NK-92 treated with Interleukin-12 subunit alpha and Interleukin-12 subunit beta, amount 100 ng/mL, for 24 hours (cell line): Measurements from ENCODE around the gene COMMD1.
"Not testable (repeated sequence)": the region's sequence is repeated elsewhere in the genome, so short reads cannot be mapped to it uniquely, and the experiment has no call there.

Source experiments
- DNase-seq: peaks from one replicate; lab custom pipeline; 2025; lab: John Stamatoyannopoulos, UW

COMMD1 gene

DNA sequence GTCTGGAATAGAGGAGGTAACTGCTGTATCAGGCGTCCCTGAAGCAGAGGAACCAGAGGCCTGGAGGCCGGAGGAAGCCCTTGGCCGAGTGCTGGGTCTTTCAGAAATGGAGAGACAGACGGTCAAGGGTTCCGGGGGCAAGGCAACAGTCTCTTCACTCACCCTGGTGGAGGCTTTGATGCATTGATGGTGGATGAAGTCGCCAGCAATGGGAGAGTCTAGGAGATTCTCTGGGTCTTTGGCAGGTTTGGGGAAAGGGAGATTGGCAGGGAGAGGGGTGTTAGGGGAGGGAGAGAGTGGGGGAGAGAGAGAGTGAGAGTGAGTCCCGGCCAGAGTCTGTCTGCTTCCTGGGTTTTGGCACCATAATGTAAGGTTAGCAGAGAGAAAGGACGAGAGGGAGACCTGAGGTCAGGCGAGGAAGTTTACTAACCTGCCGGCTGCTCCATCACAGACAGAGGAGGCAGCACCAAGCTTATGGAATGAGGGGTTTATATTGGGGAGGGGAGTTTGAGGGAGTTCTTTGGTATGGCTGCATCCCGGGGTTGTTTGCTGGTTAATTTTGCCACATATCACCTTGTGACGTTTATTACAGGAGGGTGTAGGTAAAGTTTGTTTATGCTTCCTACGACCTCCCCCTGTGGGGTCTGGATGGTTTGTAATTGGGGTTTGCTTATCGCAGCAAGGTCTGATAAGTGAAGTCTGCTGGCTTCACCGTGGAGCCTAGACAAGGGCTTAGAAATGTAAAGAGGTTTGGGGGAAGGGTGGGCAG, 19.6 kb downstream of the COMMD1 start:
- no peak for DNase-seq

DNA sequence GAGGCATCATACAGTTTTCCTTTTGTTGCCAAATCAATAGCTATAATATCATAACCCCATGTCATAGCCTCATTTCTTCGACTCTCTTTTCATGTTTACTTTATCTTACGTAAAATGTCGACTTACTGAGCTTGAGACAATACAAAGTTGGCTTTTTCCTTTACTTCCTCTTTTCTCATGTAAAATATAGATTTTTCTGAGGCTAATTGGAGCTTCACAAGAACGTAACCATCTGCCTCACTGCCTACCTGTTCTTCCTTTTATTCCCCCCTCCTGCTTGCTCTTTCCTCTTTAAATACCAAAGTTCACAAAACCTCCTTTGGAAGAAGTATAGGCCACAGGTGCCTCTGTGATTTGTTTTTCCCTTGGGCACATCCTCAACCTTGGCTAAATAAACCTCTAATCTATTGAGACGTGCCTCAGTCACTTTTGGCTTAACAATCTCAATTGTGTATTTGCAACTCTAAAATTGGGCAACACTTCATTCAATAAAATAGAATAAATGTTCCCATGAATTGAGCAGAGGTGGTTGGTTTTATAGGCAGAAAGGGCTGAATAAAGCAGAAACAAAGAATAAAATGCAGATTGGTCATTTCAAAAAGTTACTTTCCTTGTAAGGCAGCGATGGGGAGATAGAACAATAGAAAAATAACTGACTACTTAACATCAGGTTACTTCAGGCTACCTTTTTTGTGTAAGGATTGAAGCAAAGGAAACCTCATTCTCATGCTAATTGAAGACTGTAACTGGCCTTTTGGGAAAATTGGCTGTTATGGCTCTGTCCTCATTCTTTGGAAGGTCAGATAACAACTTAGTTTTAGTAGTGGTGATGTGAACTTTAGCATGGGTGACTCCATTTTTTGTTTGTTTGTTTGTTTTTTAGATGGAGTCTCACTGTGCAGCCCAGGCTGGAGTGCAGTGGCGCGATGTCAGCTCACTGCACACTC, 21.3 kb downstream of the COMMD1 start:
- DNase-seq: no peak

DNA sequence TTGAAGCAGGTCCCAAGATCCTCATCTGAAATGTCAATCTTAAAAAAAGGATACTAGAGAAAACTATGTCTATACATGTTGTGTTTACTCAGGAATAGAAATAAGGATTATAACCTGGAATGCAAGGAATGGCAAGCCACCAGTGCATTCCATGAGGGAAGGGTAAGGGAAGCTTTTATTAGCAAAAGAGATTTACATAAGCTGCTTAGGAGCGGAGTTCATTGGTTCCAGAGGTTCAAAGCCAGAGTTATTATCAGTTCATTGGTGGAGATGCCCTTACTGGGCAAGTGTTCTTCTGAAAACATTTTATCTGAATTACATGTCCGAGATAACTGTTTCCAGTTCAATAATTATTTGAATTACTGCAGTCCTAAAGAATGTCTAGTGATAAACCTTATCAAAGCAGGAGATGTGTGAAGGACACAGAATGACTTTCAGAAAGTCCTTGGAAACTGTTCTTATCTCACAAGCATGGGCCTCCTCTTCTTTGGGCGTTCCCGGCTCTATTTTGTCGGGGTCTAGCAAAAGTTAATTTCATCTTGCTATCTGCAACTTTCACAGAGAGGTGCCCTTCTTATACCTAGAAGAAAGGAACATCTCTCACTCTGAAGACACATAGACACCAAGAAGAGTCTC, 23.5 kb downstream of the COMMD1 start:
- no peak for DNase-seq

DNA sequence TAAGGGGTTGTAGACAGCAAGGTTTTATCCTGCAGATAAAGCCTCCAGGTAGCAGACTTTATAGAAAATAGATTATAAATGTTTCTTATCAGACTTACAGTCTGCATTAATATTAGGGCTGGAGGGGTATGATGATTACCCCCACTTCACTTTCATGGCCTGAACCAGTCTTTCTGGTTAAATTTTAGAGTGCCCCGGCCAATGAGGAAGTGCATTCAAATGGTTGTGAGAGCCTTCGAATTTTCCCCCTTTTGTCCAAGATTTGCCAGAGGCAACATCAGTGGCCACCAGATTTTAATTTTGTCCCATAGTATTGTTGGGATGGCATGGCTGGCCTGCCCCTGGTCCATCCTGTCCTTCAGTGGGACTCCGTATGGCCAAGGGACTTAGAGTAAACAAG, 31.6 kb downstream of the COMMD1 start:
- no peak for DNase-seq

DNA sequence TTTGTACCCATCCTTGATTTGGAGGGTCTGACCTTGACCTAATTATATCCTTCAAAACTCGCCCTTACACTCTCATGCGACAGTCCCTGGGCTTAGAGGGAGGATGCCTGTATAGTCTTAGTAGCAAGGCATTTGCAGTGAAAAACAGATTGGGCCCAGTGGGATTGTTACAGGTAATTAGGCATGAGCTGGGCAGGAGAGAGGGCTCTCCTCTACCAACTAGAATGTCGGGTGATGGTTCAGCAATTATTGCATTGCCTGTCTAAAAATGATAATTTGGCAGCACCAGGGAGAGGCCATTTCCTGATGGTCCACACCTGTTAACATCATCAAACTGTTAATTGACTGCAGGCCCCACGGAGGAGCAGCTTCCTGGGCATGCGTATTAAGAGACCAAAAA, 32.4 kb downstream of the COMMD1 start:
- DNase-seq: no peak

DNA sequence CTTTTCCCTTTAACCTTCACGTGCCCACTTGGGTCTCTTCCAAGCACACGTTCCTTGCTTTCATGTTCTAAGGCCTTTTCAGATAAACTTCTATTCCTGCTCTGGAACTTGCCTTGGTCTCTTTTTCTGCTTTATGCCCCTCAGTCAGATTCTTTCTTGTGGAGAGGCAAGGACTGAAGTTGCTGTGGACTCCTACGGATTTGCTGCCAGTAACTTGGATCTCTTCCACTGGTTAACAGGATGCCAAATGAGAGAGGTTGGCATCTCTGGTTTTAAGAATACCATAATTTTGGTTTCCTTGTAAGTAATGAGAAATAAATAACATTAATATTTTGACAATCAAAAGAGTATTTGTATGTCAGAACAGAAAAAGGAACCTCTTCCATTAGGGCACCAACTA, 33.0 kb downstream of the COMMD1 start:
- no peak for DNase-seq

DNA sequence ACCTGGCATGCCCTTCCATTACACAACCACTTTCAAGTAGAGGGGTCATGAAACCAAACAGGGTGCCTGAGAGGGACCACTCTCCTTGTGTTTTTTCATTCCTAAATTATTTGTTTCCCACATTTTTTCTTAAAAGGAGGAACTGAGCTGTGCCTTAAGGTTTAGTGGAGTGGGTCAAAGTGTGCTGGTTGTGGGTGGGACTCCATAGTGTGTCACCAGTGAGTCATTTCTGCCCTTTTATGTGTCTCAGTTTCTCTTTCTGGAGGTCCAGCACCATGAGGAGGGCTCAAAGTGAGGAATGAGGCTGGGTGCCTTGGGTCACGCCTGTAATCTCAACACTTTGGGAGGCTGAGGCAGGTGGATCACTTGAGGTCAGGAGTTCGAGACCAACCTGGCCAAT, 37.8 kb downstream of the COMMD1 start:
- no peak for DNase-seq

DNA sequence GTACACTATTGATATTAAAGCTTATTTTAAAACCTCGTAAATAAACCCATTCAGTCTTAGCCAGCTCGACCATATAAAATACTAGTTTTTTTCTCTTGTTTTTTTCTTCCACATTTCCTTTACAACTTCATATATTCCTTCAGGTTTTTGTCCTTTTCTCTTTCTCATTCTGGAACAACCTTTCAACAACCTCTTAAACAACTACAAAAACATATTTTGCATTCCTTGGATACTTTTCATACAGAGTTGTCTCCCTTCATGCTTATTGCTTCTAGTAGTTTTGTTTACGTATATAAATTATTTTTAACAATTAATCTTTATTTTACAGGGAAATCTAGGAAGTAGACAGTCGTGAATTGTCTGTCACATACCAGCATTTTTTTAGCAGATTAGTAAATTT, 41.2 kb downstream of the COMMD1 start:
- no peak for DNase-seq

DNA sequence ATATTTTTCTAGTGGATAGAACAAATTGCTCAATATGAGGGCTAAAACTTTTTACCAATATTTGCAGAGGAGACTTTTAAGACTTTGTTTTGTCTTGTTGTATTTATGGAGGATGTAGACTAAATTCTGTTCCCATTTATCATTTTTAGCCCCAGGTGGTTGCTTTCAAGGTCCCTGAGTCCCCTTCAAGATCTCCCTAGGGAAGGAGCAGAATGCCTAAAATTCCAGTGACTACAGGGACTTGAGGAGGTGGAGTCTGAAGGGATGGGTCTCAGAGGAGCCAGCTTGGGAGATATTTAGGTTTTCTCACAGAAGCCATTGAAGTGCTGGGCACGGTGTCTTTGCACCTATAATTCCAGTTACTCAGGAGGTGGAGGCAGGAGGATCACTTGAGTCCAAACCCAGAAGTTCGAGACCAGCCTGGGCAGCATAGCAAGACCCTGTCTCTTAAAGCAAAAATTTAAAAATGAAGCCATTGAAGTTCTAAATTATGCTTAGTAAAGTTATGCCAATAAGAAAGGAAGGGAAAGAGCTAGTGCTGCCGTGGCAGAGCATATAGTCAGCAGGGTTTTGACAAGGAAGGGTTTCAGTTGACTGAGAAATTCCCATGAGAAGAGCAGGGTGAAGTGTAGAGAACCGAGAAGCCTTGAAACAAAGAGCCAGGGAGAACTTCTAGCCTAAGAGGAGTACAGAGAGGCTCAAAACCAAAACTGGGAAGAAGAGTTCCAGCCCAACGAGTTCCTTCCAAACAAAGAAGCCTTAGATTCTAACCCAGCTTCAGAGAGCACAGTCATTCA, 43.4 kb downstream of the COMMD1 start:
- no peak for DNase-seq

DNA sequence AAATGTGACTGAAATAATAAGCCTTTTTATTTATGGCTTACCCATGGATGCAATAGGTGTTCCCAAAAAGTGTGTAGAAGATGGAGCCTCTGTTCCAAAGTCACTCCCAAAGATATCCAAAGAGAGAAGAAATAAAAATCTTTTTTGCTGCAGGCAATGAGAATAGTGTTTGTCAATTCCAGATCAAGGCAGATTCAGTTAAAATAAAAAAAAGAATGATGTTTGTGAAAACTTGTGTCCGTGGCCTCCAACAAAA, 43.9 kb downstream of the COMMD1 start:
- no peak for DNase-seq

DNA sequence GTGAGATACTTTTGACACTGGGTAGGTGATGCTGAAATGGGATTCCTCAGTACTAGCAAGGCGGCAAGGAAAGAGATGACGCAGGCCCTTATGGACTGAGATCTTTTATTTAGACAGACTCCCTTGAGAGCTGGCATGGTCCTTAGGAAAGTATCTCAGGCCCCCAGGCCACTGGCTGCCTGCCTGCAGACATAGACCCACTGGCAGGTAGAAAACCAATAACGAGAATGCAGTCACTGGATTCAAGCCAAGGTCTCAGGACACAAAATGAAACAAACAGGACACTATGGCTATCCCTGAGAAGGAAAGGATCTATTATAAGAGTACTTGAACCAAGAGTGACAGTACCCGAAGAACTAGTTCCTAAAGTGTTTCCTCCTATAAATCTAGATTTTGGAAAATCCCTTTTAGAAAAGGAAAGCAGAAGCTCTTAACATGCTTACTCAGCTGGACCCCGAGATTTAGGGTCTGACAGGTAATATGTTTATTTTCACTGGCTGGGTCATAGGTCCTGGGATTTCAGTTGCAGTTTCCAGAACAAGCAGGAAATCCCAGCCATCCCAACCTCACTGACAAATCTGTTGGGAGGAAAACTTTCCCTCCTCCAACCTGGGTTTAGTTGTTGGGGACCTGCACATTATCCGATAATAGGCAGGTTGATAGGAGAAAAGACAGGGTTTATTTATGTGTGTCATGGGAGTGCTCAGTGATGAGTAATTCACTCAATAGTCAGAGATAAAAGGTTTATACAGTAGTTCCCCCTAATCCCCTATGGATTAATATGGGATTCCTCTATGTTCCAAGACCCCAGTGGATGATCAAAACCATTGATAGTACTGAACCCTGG, 44.5 kb downstream of the COMMD1 start:
- DNase-seq: no peak

DNA sequence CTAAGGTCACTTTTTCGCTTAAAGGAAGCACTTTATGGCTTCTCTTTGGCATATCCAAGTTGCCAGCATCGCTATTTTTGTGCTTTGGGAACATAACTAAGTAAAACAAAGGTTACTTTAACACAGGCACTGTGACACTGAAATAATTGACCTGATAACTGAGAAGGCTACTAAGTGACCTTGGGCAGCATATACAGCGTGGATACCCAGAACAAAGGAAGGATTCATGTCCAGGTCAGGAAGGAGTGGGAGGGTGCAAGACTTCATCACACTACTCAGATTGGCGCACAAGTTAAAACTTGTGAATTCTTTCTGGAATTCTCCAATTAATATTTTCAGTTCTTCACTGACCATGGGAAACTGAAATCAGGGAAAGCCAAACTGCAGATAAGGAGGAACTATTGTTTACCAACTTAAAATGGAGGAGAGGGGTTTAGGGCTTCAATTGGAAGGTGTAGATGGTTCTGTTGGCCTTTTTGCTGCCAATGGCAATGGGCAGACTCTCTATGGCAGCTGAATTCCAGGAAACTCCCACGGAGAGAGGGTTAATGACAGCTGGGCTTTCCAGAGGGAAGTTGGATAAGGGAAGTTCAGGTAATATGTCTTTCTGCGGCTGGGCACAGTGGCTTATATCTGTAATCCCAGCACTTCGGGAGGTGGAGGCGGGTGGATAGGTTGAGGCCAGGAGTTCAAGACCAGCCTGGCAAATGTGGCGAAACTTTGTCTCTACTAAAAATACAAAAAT, 45.3 kb downstream of the COMMD1 start:
- no peak for DNase-seq

DNA sequence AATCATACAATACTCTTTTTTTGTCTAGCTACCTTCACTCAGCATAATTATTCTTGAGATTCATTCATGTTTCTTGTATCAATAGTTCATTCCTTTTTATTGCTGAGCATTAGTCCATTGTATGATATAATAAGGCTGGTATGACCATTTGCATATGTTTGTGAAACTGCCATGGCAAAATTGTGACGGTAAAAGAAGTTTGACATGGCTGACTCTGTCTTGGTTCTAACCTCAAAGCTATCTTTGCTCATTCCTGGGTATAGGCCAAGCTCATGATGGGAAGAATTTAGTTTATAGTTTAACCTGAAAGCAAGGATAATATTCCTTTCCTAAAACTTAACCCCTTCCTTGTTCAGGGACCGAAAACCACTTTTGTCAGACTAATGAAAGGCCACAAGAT, 46.4 kb downstream of the COMMD1 start:
- no peak for DNase-seq

DNA sequence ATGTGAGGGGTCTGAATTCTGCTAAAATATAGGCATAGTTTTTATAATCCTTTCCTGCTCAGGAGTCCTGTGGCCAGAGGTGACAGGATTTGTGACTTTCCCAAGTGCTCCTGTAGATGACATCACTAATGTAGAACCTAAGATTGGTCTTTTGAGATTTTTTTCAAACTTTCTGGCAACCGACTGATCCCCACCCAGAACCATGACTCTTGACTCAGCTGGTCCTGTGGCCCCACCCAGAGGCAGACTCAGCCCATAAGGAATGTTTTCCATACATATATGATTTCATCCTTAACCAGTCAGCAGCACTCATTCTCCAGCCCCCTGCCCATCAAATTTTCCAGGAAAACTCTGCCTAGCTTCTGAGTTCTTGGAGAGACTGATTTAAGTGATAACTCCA, 46.8 kb downstream of the COMMD1 start:
- no peak for DNase-seq

DNA sequence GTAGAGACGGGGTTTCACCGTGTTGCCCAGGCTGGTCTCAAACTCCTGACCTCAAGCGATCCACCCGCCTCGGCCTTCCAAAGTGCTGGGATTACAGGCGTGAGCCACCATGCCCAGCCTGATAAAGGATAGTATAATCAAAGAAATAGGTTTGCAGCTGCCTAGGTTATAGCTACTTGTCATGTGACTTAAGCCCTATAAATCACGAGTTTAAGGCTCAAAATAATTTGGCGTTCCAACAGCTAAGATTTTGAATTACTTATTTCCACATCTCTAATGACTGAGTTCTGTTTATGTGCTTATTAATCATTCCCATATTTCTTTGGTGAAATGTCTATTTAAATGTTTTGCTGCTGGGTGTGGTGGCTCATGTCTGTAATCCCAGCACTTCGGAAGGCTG, 49.4 kb downstream of the COMMD1 start:
- not testable (repeated sequence) for DNase-seq

DNA sequence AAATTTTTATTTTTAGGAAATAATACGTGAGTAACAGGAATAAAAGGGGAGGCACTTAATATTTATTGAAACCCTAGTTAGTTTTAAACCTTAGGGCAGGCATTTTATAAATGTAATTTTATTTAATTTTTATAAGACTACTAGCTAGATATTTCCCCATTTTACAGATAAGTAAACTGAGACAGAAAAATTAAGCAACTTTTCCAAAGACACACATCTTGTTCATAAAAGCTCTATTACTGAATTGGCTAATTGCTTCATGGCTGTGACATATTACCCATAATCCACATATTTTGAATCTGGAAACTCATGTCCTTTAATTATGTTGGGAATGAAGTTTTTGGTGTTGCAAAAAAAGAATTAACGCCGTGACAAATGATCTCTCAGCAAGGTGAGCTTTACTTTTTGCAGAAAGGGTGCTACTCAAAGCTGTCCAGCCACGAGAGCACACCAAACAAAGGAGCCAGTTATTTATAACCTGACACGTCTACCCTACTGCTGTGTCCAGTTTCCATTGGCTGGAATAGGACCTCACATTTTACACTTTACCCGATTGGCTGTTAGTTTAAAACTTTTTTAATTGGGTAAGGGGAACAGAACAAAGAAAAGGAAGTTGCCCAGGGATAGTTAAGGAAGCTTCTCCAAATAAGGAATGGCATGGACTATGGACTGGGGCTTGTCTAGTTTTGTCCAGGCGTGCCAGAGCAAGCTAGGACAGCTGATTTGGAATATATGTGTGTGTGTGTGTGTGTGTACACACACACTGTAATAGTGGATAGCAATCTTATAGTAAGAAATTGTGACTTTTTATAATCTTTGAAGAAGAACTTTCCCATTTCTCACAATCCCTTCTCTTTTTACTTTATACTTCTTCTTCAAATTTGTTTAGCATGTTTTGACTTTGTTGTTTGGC, 54.2 kb downstream of the COMMD1 start:
- DNase-seq: no peak

DNA sequence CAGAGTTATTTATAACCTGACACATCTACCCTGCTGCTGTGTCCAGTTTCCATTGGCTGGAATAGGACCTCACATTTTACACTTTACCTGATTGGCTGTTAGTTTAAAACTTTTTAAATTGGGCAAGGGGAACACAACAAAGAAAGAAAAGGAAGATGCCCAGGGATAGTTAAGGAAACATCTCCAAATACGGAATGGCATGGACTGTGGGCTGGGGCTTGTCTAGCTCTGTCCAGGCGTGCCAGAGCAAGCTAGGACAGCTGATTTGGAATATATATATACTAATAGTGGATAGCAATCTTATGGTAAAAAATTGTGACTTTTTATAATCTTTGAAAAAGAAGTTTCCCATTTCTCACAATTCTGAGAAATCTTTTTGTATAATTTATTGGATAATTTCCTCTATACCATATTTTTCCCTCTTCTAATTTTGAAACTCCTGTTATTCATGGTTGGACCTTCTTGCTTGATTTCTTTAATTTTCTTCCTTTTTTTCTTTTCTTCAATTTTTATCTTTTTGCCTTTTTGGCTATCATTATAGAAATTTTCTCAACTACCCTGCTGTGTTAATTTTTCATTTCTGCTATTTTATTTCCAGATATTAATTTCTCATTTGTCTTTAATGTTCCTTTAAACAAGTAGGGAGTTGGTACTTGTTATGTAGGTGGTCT, 55.9 kb downstream of the COMMD1 start:
- no peak for DNase-seq

DNA sequence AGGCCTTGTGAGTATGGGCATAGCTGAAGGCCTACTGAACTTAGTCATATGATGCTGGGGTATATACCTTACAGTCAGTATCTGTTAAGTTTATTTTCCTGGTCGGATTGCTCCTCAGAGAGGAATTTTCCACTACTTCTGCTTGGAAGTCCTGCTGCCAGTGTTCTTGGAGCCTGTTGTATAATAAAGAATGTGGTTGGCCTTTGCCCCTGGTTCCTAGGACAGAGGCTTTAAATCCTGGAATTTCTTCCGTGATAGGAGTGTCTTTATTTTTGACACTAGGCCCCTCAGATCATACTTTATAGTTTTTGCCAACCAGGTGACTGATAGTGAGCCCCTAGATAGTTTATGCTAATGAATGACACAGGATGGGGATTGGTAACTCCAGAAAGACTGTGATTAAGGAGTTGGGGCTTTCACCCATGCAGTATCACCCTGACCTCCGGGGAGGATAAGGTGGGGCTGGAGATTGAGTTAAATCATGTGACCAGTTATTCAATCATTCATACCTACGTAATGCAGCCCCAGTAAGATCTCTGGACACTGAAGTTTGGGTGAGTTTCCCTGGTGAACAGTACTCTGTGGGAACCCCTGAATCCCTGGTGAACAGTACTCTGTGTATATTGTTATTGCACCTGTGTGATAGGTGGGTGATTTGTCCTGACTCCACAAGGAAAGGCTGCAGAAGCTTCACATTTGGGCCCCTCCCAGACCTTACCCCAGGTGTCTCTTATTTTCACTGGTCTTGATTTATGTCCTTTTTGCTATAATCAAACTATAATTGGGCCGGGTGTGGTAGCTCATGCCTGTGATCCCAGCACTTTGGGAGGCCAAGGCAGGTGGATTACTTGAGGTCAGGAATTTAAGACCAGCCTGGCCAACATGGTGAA, 56.9 kb downstream of the COMMD1 start:
- no peak for DNase-seq
